ENCODE measurements around the gene RD3L. TPM values are rescaled to one million over a fixed set of nuclear protein-coding genes. Genes with fewer than 3 reads are reported as not detected.

RD3L gene
- total RNA-seq, 4 donors from 2014 or later: not detected

GRCh38 chr14:103898204-103898603 is 44.1 kb downstream of the RD3L start:
- no peak for TF ChIP-seq CTCF (IDR thresholded peaks at IDR 0.05; ENCODE audit: low read depth)

DNA sequence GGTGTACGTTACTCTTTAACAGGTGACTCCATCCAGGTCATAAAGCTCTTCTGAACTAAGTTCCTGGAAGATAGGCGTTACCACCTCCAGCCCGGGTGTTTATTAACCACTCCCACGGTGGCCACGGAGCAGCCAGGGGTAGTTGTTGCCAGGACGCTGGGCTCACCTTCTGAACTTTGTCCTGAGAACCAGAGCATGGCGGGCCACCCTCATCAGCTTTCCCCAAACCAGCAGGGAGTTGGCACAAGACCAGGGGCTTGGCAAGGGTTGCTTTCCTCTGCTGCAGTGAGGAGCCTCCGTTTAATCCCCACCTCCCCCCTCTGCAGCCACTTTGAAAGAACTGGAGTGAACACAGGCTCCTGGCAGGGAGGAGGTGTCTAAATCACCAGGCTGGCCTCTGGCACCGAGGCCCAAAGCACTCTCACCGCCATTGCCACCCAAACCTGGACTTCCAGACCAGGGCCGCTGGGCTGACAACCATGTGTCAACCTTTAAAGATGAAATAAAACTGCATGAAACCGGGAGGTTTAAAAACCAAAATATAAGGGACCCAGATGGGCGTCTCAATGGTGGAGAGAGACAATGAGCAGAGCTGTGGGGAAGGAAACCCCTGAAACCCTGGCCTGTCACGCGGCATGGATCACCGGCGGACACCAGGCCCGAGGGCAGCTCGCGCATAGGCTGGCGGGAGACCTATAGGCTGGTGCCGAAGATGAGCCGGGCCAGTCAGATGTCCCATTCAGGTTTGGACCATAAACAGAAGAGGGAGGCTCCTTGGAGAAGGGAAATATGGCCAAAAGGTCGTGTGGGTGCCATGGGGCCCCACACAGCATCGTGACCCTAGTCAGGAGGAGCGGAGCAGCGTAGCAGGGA is 45.0 kb downstream of the RD3L start:
- no peak for TF ChIP-seq CTCF (IDR thresholded peaks at IDR 0.05; ENCODE audit: low read depth)

GRCh38 chr14:103896578-103896977 is 45.8 kb downstream of the RD3L start:
- no peak for TF ChIP-seq CTCF (IDR thresholded peaks at IDR 0.05; ENCODE audit: low read depth)

- TF ChIP-seq CTCF (IDR thresholded peaks at IDR 0.05; ENCODE audit: low read depth): no peak
Measured at GRCh38 chr14:103894723-103895059, 47.6 kb downstream of the RD3L start.

GRCh38 chr14:103894034-103894722 is 48.2 kb downstream of the RD3L start:
- no peak for TF ChIP-seq CTCF (IDR thresholded peaks at IDR 0.05; ENCODE audit: low read depth)

DNA sequence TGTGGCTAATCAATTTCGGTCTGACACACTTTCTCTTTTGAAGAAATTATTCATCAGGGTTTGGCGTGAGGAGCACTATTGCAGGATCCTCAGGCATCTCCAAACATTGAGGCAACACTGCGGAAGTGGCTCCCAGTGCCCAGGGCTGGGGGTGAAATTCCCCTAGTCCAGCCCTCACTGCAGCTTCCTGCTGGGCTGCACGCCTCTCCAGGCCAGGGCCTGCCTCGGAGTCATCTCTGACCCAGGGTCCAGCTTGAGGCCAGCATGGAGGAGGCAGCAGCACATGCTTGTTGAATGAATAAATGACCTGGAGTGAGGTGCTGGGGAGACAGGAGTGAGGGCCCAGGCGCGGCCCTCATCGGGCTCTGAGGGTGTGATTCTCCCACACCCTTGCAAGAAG is 50.1 kb downstream of the RD3L start:
- no peak for TF ChIP-seq CTCF (IDR thresholded peaks at IDR 0.05; ENCODE audit: low read depth)

GRCh38 chr14:103891667-103892215 is 50.6 kb downstream of the RD3L start:
- no peak for TF ChIP-seq CTCF (IDR thresholded peaks at IDR 0.05; ENCODE audit: low read depth)

Measured in subcutaneous adipose tissue (tissue), 4 donors.